Vagina (tissue), 2 donors: ENCODE data around the gene VIL1. TPM values are rescaled to one million over a fixed set of nuclear protein-coding genes. Genes with fewer than 3 reads are reported as not detected.

Experiments
- DNase-seq, 2 donors: peaks; one replicate each; pipeline ENCODE4 v3.0.0-alpha.2; 2017; ENCODE audit errors: extremely low spot score in 2 of 2
- H3K27ac ChIP-seq: fragments of 200-600 bp; sonication (generic); one replicate; pipeline ENCODE4 v1.5.1; 2019
- H3K27me3 ChIP-seq: fragments of 200-600 bp; sonication (generic); one replicate; pipeline ENCODE4 v1.5.1; 2019
- H3K36me3 ChIP-seq, 2 donors: fragments of 200-600 bp; sonication (generic); one replicate each; pipeline ENCODE4 v1.5.1; 2017 to 2019
- H3K4me1 ChIP-seq: fragments of 200-600 bp; sonication (generic); one replicate; pipeline ENCODE4 v1.5.1; 2019
- H3K4me3 ChIP-seq, 2 donors: fragments of 200-600 bp; sonication (generic); 1 replicate in 1 of 2; 2 replicates in 1 of 2; pipeline ENCODE4 v1.5.1; 2016 to 2019
- H3K9me3 ChIP-seq: fragments of 200-600 bp; sonication (generic); one replicate; pipeline ENCODE4 v1.5.1; 2019
- CTCF ChIP-seq, 3 experiments: fragments of 450-650 bp in 2 of 3; fragments of 200-600 bp in 1 of 3; sonication (generic) in 1 of 3; IDR thresholded peaks; one replicate each; pipeline ENCODE4 v1.5.1; 2017 to 2019; ENCODE audit warnings: antibody characterized with exemption in 3 of 3, mild to moderate bottlenecking in 2 of 3, moderate library complexity in 2 of 3
- POLR2A ChIP-seq, 2 donors: fragments of 450-650 bp; IDR thresholded peaks; one replicate each; pipeline ENCODE4 v1.6.1; 2017; ENCODE audit warnings: antibody characterized with exemption in 2 of 2, mild to moderate bottlenecking in 2 of 2, moderate library complexity in 2 of 2
- POLR2AphosphoS5 ChIP-seq, 2 donors: sonication (generic); formaldehyde crosslinking; IDR thresholded peaks; one replicate each; pipeline ENCODE4 v1.9.0; 2017; ENCODE audit warnings: antibody characterized with exemption in 2 of 2, mild to moderate bottlenecking in 2 of 2, low read depth in 1 of 2; ENCODE audit not compliant: insufficient read depth in 1 of 2
- intact Hi-C: fragments of 100-400 bp; cut with DNase I; formaldehyde crosslinking; loops from one replicate; pipeline ENCODE4 v1.15.1; 2023
- total RNA-seq: library from RNA; depleted of rRNA; stranded (reverse); fragments of >200 nt; gene quantifications from one replicate; pipeline ENCODE4 v1.2.3, GENCODE V29; 2016

The VIL1 gene
- total RNA-seq, 1 donor from 2014 or later: not detected

- DNase-seq: no peak
- no peaks in the 10 kb centered on the region for H3K4me1 ChIP-seq
- intact Hi-C loops: no loop called here
These were observed 18.1 kb downstream of the VIL1 start for GRCh38 chr2:218436992-218437391.

GRCh38 chr2:218437969-218438368 is 19.0 kb downstream of the VIL1 start:
- no peak overlapping the region for H3K27ac ChIP-seq
- DNase-seq: no peak
- intact Hi-C loops: no loop called here

More at GRCh38 chr2:218436992-218437391, 18.1 kb downstream of the VIL1 start:
- Histone ChIP-seq H3K4me3 (no peak overlapping the region), H3K27me3 (no peaks in the 10 kb centered on the region), H3K36me3 (no peaks in the 10 kb centered on the region), H3K27ac (no peak overlapping the region), H3K9me3 (no peaks in the 10 kb centered on the region)
- TF ChIP-seq POLR2AphosphoS5 (IDR thresholded peaks at IDR 0.05; ENCODE audit: insufficient read depth in 1 of 2, low read depth in 1 of 2): no peak
- no peak for TF ChIP-seq CTCF (IDR thresholded peaks at IDR 0.05)
- TF ChIP-seq POLR2A (IDR thresholded peaks at IDR 0.05): no peak

GRCh38 chr2:218438596-218438995 is 19.7 kb downstream of the VIL1 start:
- H3K27me3 ChIP-seq: no peaks in the 10 kb centered on the region
- no peak overlapping the region for H3K4me3 ChIP-seq
- H3K9me3 ChIP-seq: no peaks in the 10 kb centered on the region
- no peak overlapping the region for H3K27ac ChIP-seq
- TF ChIP-seq POLR2A (IDR thresholded peaks at IDR 0.05) (no peak), POLR2AphosphoS5 (IDR thresholded peaks at IDR 0.05; ENCODE audit: insufficient read depth in 1 of 2, low read depth in 1 of 2) (no peak), CTCF (IDR thresholded peaks at IDR 0.05) (no peak)
- intact Hi-C loops: no loop called here
- no peaks in the 10 kb centered on the region for H3K4me1 ChIP-seq
- DNase-seq: no peak
- no peaks in the 10 kb centered on the region for H3K36me3 ChIP-seq

More at GRCh38 chr2:218437969-218438368, 19.0 kb downstream of the VIL1 start:
- Histone ChIP-seq H3K4me1 (no peaks in the 10 kb centered on the region), H3K27me3 (no peaks in the 10 kb centered on the region), H3K9me3 (no peaks in the 10 kb centered on the region), H3K36me3 (no peaks in the 10 kb centered on the region), H3K4me3 (no peak overlapping the region)
- no peak for TF ChIP-seq CTCF (IDR thresholded peaks at IDR 0.05)

- DNase-seq: no peak
These were observed 25.9 kb downstream of the VIL1 start for GRCh38 chr2:218444692-218445357.

More at GRCh38 chr2:218444692-218445357, 25.9 kb downstream of the VIL1 start:
- peaks cover 0 to 6% of the 10 kb centered on the region in 2 donors for H3K36me3 ChIP-seq
- no peak overlapping the region for H3K4me3 ChIP-seq
- TF ChIP-seq POLR2AphosphoS5 (IDR thresholded peaks at IDR 0.05; ENCODE audit: insufficient read depth in 1 of 2, low read depth in 1 of 2): no peak
- no peak for TF ChIP-seq POLR2A (IDR thresholded peaks at IDR 0.05)
- TF ChIP-seq CTCF (IDR thresholded peaks at IDR 0.05): no peak
- no peaks in the 10 kb centered on the region for H3K9me3 ChIP-seq
- intact Hi-C loops: no loop called here
- no peak overlapping the region for H3K27ac ChIP-seq
- H3K27me3 ChIP-seq: no peaks in the 10 kb centered on the region
- H3K4me1 ChIP-seq: no peaks in the 10 kb centered on the region
